ENCODE data around the gene NTSR1.

The NTSR1 gene

DNA sequence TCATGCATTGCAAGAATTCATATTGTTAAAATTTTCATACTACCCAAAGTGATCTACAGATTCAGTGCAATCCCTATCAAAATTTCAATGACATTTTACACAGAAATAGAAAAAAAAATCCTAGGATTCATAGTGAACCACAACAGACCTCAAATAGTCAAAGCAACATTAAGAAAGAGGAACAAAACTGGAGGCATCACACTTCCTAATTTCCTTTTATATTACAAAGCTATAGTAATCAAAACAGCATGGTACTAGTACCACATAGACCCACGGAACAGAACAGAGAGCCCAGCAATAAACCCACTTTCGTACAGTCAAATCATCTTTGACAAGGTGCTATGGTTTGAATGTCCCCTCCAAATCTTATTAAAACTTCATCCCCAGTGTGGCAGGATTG is 39.7 kb downstream of the NTSR1 start:
- TF ChIP-seq, protein P1, sequence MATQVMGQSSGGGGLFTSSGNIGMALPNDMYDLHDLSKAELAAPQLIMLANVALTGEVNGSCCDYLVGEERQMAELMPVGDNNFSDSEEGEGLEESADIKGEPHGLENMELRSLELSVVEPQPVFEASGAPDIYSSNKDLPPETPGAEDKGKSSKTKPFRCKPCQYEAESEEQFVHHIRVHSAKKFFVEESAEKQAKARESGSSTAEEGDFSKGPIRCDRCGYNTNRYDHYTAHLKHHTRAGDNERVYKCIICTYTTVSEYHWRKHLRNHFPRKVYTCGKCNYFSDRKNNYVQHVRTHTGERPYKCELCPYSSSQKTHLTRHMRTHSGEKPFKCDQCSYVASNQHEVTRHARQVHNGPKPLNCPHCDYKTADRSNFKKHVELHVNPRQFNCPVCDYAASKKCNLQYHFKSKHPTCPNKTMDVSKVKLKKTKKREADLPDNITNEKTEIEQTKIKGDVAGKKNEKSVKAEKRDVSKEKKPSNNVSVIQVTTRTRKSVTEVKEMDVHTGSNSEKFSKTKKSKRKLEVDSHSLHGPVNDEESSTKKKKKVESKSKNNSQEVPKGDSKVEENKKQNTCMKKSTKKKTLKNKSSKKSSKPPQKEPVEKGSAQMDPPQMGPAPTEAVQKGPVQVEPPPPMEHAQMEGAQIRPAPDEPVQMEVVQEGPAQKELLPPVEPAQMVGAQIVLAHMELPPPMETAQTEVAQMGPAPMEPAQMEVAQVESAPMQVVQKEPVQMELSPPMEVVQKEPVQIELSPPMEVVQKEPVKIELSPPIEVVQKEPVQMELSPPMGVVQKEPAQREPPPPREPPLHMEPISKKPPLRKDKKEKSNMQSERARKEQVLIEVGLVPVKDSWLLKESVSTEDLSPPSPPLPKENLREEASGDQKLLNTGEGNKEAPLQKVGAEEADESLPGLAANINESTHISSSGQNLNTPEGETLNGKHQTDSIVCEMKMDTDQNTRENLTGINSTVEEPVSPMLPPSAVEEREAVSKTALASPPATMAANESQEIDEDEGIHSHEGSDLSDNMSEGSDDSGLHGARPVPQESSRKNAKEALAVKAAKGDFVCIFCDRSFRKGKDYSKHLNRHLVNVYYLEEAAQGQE (IDR thresholded peaks at IDR 0.05; ENCODE audit: insufficient read depth in 1 of 2, low read depth in 2 of 2, low read length in 2 of 2): no peak
- TF ChIP-seq POLR2AphosphoS5 (IDR thresholded peaks at IDR 0.05; ENCODE audit: low read depth, low read length): no peak
- TF ChIP-seq TAF1 (IDR thresholded peaks at IDR 0.05; ENCODE audit: borderline replicate concordance, insufficient read depth, low read length): no peak
- TF ChIP-seq FOXP2 (optimal IDR thresholded peaks at IDR 0.05; ENCODE audit: borderline replicate concordance, extremely low read depth, extremely low read length, insufficient read depth): no peak
- TF ChIP-seq SIN3A (IDR thresholded peaks at IDR 0.05; ENCODE audit: borderline replicate concordance, insufficient read depth, low read length): no peak

DNA sequence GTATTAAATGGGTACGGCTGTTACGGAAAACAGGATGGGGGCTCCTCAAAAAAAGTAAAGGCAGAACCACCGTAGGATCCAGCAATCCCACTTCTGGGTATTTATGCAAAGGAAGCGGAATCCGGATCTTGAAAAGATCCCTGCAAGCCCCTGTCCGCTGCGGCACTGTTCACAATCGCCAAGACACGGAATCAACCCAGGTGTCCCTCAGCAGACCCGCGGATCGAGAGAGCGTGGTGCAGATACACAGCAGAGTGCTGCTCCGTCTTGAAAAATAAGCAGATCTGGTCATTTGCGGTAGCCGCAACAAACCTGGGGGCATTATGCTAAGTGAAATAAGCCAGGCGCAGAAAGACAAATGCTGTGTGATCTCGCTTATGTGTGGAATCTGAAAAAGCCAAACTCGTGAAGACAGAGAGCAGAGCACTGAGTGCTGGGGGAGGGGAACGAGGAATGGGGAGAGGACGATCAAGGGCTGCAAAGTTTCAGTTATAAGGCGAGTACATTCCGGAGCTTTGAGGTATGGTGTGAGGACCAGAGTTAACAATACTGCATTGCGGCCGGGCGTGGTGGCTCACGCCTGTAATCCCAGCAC is 41.3 kb downstream of the NTSR1 start:
- TF ChIP-seq FOXP2 (optimal IDR thresholded peaks at IDR 0.05; ENCODE audit: borderline replicate concordance, extremely low read depth, extremely low read length, insufficient read depth) (no peak), TAF1 (IDR thresholded peaks at IDR 0.05; ENCODE audit: borderline replicate concordance, insufficient read depth, low read length) (no peak), SIN3A (IDR thresholded peaks at IDR 0.05; ENCODE audit: borderline replicate concordance, insufficient read depth, low read length) (no peak), POLR2AphosphoS5 (IDR thresholded peaks at IDR 0.05; ENCODE audit: low read depth, low read length) (no peak)
- TF ChIP-seq, protein P1 (IDR thresholded peaks at IDR 0.05; ENCODE audit: insufficient read depth in 1 of 2, low read depth in 2 of 2, low read length in 2 of 2): no peak

DNA sequence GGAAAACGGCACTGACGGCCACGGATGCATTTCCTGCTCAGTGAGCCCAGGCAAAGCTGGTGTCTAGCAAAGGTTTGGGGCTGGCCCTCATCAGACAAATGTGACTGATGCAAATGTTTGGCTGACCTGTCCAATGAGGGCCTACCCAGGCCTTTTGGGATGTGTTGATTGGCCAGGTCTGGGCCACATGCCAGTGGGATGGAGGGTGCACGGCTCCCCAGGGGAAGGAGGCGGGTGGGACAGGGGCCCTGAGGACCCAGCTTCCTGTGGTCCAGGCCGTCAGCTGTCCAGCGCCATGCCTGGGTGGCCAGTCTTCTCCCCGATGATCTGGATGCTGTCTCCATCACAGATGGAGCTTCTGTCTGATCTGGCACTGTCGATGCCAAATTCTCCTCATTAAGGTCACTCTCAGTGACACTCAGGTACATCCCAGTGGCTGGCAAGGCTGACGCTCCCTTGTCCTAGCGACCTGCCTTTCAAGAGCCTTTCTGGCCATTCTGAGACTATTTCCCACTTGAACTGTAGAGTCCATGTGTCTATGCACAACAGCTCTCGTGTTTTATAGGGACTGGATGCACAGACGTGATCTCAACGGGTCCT is 43.0 kb downstream of the NTSR1 start:
- TF ChIP-seq SIN3A (IDR thresholded peaks at IDR 0.05; ENCODE audit: borderline replicate concordance, insufficient read depth, low read length) (no peak), FOXP2 (optimal IDR thresholded peaks at IDR 0.05; ENCODE audit: borderline replicate concordance, extremely low read depth, extremely low read length, insufficient read depth) (no peak), TAF1 (IDR thresholded peaks at IDR 0.05; ENCODE audit: borderline replicate concordance, insufficient read depth, low read length) (no peak), POLR2AphosphoS5 (IDR thresholded peaks at IDR 0.05; ENCODE audit: low read depth, low read length) (no peak)
- TF ChIP-seq, protein P1 (IDR thresholded peaks at IDR 0.05; ENCODE audit: insufficient read depth in 1 of 2, low read depth in 2 of 2, low read length in 2 of 2): no peak

DNA sequence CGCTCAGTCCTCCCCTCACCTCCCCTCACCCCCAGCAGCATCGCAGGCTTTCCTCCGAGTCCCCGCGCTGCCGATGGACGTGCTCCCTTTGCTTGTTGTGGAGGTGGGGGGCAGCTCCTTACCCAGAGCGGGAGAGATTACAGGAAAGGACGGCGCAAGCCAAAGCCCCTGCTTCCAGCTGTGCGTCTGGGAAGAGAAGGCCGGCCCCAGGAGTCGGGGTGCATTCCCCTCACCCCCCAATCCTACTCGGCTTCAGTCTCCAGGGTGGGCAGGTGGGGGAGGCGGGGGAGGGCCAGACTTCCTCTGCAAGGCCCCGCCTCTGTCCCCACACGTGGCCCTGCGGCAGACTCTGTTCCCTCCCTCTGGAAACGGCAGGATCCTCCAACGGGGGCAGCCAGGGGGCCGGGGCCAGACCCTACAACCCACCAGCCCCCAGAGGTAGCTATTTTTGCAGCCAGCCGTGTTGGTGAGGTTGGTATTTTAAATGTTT is 43.6 kb downstream of the NTSR1 start:
- no peak for TF ChIP-seq FOXP2 (optimal IDR thresholded peaks at IDR 0.05; ENCODE audit: borderline replicate concordance, extremely low read depth, extremely low read length, insufficient read depth)
- TF ChIP-seq TAF1 (IDR thresholded peaks at IDR 0.05; ENCODE audit: borderline replicate concordance, insufficient read depth, low read length): no peak
- TF ChIP-seq SIN3A (IDR thresholded peaks at IDR 0.05; ENCODE audit: borderline replicate concordance, insufficient read depth, low read length): no peak
- TF ChIP-seq POLR2AphosphoS5 (IDR thresholded peaks at IDR 0.05; ENCODE audit: low read depth, low read length): no peak
- TF ChIP-seq, protein P1 (IDR thresholded peaks at IDR 0.05; ENCODE audit: insufficient read depth in 1 of 2, low read depth in 2 of 2, low read length in 2 of 2): no peak
